GM19438 (cell line): ENCODE data around the gene TAS1R1.

ENCODE experiments used
- ATAC-seq: cut with Tn5 transposase; IDR thresholded peaks from one replicate; pipeline ENCODE4 v1.9.1; 2021; ENCODE audit warnings: low read depth; ENCODE audit not compliant: unreplicated experiment

TAS1R1 gene

DNA sequence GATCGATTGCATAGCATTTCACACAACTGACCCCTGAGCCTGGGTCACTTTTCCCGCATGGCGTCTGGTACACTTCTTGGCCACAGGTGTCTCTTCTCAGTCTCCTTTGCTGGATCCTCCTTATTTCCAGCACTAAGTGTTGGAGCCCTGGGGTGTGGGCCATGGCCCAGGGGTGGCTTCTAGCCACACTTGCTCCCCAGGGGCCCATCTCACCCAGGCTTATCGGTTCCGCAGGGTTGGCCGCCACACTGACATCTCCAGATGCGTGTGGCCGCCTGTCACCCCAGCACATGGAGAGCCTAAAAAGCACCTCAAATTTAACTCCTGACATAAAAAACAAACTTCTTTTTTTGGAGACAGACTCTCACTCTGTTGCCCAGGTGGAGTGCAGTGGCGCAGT lies 71.9 kb downstream of the TAS1R1 start:
- no peak for ATAC-seq

DNA sequence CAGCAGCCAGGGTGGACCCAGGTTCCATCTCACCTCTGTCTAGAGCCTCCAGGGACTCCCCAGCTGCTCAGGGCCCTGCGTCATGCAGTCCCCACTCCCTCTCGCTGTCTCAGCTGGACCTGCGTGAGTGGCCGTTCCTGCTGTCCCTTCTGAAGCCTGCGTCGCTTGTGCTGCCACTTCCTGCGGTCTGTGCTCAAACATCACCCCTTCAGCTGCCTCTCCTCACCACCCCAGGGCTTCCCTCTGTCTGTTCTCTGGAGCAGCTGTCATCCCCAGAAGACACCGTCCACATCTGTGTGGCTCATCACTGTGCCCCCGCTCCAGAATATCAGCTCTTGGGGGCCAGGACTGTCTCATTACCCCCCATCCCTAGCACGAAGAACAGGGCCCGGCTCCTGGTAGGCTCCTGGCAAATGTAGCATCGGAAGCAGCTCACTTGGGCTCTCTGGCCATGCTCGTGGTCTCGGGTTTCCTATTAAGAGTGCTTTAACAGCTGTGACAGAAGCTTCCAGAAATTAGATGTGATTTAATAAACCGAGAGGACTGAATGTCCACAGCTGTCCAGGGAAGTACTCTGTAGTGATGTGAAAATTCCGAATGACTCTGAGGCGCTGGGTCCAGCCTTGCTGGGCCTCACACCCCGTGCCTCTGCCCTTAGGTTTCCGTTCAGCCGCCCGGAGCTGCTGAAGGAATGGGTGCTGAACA lies 72.9 kb downstream of the TAS1R1 start:
- ATAC-seq: no peak

DNA sequence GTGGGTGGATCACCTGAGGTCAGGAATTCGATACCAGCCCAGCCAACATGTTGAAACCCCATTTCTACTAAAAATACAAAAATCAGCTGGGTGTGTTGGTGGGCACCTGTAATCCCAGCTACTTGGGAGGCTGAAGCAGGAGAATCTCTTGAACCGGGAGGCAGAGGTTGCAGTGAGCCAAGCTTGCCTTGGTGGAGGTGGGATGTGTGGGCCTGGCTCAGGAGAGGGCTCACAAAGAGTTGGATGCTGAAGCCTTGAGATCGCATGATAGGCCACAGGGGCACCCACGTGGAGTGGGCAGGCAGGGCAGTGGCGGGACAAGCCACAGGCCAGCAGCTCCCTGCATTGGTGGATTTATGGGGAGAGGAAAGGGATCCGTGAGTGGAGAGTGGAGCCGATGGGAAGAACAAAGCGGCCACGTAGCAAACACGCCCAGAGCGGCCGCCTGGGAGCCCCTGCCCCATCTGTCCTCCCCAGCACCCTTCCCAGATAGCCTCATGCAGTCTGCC lies 73.9 kb downstream of the TAS1R1 start:
- ATAC-seq: no peak
